Measurements from ENCODE around the gene TJP1. TPM values are rescaled to one million over a fixed set of nuclear protein-coding genes. Genes with fewer than 3 reads are reported as not detected.
A peak's percentile ranks its signal among the peaks of the same experiment; 100 is the strongest.
"Not testable (repeated sequence)": the region's sequence is repeated elsewhere in the genome, so short reads cannot be mapped to it uniquely, and the experiment has no call there.

TJP1 gene
- total RNA-seq, 1 donor from 2014 or later = 159 TPM

- DNase-seq (ENCODE audit: low read depth) = peak; percentile 27
Measured at GRCh38 chr15:29838352-29839010, 16.2 kb upstream of the TJP1 start.

GRCh38 chr15:29835301-29835700, 13.0 kb upstream of the TJP1 start:
- no peak for DNase-seq (ENCODE audit: low read depth)

- DNase-seq (ENCODE audit: low read depth) = no peak
Measured at GRCh38 chr15:29832709-29833108, 10.4 kb upstream of the TJP1 start.

- no peak for DNase-seq (ENCODE audit: low read depth)
Measured at GRCh38 chr15:29826908-29827820, 4.9 kb upstream of the TJP1 start.

- DNase-seq (ENCODE audit: low read depth) = no peak
Measured at GRCh38 chr15:29825227-29825626, 3.0 kb upstream of the TJP1 start.

- peak; percentile 75 for DNase-seq (ENCODE audit: low read depth)
Measured at GRCh38 chr15:29822684-29823459, 604 bp upstream of the TJP1 start.

GRCh38 chr15:29821416-29822099, 710 bp downstream of the TJP1 start:
- DNase-seq (ENCODE audit: low read depth) = peak; percentile 76

- no peak for DNase-seq (ENCODE audit: low read depth)
Measured at GRCh38 chr15:29820394-29821154, 1.7 kb downstream of the TJP1 start.

- no peak for DNase-seq (ENCODE audit: low read depth)
Measured at GRCh38 chr15:29819979-29820378, 2.3 kb downstream of the TJP1 start.

- DNase-seq (ENCODE audit: low read depth) = no peak
Measured at GRCh38 chr15:29818141-29818540, 4.1 kb downstream of the TJP1 start.

GRCh38 chr15:29817455-29817854, 4.8 kb downstream of the TJP1 start:
- not testable (repeated sequence) for DNase-seq (ENCODE audit: low read depth)

- peak; percentile 73 for DNase-seq (ENCODE audit: low read depth)
Measured at GRCh38 chr15:29815000-29815710, 7.1 kb downstream of the TJP1 start.

- no peak for DNase-seq (ENCODE audit: low read depth)
Measured at GRCh38 chr15:29813009-29813408, 9.3 kb downstream of the TJP1 start.

- DNase-seq (ENCODE audit: low read depth) = peak; percentile 65
Measured at GRCh38 chr15:29812384-29812694, 9.9 kb downstream of the TJP1 start.

GRCh38 chr15:29811691-29812383, 10.4 kb downstream of the TJP1 start:
- no peak for DNase-seq (ENCODE audit: low read depth)

GRCh38 chr15:29805708-29806104, 16.6 kb downstream of the TJP1 start:
- DNase-seq (ENCODE audit: low read depth) = no peak

- DNase-seq (ENCODE audit: low read depth) = peak; percentile 86
Measured at GRCh38 chr15:29805043-29805707, 17.1 kb downstream of the TJP1 start.

- DNase-seq (ENCODE audit: low read depth) = no peak
Measured at GRCh38 chr15:29802411-29802810, 19.9 kb downstream of the TJP1 start.
